Inferior parietal cortex (tissue), 1 donor: Measurements from ENCODE around the gene IFT52.

Experiments
- DNase-seq: peaks from one replicate; pipeline ENCODE4 v3.0.0-alpha.2; 2016; ENCODE audit errors: extremely low spot score

The IFT52 gene

DNA sequence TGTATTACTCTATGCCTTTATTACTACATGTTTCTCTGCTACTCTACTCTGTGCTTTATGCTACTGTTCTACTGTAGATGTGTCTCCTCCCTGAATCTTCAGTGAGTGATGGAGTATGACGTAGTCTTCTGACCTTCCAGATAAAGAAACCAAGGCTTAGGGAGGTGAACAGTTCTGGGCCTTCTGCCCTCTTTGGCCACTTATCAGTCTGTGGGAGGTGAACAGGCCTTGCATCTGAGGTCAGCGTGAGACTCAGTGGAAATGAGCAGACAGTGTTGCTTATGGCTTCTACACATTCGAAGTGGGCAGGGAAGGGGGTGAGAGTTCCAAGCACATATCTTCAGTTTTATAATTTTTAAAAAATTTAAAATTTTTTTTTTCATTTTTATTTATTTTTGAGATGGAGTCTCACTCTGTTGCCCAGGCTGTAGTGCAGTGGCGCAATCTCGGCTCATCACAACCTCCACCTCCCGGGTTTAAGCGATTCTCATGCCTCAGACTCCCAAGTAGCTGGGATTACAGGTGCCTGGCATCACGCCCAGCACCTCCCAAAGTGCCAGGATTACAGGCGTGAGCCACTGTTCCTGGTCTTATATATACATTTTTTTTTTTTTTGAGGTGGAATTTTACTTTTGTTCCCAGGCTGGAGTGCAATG lies 100.3 kb downstream of the IFT52 start:
- peak; percentile 32 for DNase-seq

DNA sequence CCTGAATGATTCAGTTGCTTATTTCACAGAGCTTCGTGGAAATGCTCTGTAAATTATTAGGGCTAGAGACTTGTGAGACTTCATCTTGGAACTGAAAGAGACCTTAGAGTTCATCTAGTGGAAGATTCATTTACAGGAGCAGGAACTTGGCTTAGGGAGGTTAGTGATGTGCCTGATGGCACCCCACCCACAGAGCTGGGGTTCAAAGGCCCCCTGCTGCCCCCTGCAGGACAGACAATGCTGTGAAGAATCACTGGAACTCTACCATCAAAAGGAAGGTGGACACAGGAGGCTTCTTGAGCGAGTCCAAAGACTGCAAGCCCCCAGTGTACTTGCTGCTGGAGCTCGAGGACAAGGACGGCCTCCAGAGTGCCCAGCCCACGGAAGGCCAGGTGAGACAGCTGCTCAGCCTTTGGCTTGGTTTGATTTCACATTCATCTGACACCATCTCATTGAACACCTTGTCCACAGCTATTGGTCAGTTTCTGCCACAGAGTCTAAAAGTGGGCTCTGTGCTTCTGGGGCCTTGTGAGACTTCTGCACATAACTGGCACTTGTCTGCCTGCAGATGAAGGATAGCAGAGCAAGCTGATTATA lies 101.3 kb downstream of the IFT52 start:
- DNase-seq: peak; percentile 22

DNA sequence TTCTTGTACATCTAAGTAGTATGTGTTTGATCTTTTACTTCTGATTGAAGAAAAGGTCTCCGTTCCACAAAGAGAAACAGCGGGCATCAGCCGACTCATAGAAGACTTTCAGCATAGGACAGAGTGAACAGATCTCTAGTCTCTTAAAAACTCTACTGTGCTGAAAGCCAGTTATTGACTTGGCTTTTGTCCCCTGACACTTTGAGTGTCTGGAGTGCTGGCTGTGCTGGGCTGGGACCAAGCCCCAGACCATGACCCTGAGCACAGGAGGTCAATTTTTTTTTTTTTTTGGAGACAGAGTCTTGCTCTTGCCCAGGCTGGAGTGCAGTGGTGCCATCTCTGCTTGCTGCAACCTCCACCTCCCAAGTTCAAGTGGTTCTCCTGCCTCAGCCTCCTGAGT lies 104.0 kb downstream of the IFT52 start:
- DNase-seq: no peak

DNA sequence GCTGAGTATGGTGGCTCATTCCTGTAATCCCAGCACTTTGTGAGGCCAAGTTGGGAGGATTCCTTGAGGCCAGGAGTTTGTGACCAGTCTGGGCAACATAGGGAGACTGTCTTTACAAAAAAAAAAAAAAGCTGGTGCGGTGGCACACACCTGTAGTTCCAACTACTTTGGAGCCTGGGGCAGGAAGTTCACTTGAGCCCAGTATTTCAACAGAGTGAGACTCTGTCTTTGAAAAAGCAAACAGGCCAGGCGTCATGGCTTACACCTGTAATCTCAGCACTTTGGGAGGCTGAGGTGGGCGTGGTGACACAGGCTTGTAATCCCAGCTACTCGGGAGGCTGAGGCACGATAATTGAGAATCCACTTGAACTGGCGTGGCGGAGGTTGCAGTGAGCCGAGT lies 104.8 kb downstream of the IFT52 start:
- DNase-seq: no peak
